Stimulated activated CD4-positive, alpha-beta T cell treated with anti-CD3 and anti-CD28 coated beads, Interleukin-12 subunit alpha, Interleukin-12 subunit beta, amount 100 ng/mL, for 24 hours (primary cell): Measurements from ENCODE around the gene STK16.
"Not testable (repeated sequence)": the region's sequence is repeated elsewhere in the genome, so short reads cannot be mapped to it uniquely, and the experiment has no call there.

Experiments
- DNase-seq, 2 experiments: peaks; one replicate each; pipeline ENCODE4 v3.0.0-alpha.2; 2020; ENCODE audit warnings: low read depth in 2 of 2

STK16 gene

DNA sequence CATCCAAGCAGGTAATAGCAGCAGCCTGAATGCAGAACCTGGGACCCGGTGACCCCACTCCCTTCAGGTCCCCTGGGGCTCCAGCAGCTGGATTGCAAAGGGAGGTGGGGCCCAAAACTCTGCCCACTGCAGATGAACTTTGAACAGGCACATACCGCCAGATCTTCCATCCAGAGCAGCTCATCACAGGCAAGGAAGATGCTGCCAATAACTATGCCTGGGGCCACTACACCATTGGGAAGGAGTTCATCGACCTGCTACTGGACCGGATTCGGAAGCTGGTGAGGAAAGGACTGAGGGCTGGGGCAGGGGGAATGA, 24.7 kb downstream of the STK16 start:
- no peak for DNase-seq

DNA sequence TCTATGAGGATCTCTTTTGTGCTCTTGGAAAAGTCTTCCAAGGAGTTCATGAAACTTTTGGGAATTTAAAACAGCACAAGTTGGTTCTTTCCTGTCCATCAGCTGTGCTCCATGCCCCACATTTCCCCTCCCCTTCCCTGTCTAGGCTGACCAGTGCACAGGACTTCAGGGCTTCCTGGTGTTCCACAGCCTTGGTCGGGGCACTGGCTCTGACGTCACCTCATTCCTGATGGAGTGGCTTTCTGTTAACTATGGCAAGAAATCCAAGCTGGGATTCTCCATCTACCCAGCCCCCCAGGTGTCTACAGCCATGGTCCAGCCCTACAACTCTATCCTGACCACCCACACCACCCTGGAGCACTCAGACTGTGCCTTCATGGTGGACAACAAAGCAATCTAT, 25.7 kb downstream of the STK16 start:
- no peak for DNase-seq

DNA sequence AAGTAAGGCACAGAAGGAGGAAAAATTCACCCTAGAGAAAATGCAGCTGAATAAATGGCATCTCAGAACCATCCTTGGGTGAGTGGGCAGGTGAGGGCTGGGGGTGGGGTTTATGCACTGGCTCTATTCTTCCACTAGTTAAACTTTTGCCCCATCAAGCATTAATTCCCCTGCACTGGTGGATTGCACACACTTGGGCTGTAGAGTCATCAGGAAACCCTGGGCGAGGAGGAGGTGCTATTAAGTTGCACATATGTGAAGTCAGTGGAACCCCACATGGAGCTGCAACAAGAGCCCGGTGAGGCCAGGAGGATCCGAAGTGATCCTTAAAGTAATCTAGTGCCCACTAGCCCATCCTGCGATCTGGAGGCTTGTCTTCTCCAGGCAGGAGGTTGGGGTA, 27.1 kb downstream of the STK16 start:
- no peak for DNase-seq

DNA sequence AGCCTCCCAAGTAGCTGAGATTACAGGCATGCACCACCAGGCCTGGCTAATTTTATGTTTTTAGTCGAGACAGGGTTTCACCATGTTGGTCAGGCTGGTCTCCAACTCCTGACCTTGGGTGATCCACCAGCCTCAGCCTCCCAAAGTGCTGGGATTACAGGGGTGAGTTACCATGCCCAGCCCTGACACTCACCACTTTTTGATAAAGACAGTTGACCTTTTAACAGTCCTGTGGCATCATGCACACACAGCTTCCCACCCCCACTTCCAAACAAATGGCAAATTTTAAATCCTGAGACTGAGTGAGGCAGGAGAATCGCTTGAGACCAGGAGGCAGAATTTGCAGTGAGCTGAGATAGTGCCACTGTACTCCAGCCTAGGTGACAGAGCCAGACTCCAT, 27.7 kb downstream of the STK16 start:
- no peak for DNase-seq

DNA sequence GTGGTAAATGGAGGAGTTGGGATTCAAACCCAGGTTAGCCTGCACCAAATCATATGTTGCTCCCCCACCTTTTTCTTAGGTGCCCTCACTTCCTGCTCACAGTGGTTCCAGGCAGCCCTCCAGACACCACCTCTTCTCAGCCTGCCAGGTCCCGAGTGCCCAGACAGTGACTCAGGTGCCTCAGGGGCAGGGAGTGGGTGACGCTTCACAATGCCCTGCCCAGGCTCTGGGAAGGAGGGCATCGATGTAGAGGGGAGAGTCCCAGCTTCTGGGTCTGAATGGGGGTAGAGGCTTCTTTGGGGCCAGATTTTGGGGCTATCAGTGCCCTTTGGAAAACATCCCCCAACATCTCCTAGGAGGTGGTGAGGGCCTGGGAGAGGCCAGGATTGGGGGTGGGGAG, 28.7 kb downstream of the STK16 start:
- DNase-seq = no peak

DNA sequence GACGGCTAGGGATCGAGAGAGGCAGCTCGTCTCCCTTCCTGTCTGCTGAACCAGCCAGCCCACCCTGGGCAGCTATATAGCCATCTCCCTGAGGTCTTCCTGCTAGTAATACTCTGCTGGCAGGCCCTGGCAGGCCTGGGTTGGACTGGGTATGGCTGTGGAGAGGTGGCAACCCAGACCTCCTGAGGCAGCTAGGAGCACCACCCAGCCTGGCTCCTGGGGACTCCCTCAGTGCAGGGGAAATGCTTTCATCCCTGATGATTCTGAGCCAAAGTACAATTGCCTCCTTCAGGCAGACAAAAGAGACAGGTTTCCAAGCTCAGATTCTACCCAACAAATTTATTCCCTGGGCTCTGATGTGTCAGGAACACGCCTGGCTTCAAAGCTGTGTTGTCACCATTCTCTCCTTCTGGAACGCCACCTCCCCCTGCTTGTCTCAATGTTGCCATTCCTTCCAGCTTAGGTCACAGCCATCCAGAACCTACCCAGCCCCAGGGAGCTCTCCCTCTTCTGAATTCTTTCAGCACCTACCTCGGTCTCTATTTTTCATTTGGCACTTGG, 29.2 kb downstream of the STK16 start:
- DNase-seq = no peak

DNA sequence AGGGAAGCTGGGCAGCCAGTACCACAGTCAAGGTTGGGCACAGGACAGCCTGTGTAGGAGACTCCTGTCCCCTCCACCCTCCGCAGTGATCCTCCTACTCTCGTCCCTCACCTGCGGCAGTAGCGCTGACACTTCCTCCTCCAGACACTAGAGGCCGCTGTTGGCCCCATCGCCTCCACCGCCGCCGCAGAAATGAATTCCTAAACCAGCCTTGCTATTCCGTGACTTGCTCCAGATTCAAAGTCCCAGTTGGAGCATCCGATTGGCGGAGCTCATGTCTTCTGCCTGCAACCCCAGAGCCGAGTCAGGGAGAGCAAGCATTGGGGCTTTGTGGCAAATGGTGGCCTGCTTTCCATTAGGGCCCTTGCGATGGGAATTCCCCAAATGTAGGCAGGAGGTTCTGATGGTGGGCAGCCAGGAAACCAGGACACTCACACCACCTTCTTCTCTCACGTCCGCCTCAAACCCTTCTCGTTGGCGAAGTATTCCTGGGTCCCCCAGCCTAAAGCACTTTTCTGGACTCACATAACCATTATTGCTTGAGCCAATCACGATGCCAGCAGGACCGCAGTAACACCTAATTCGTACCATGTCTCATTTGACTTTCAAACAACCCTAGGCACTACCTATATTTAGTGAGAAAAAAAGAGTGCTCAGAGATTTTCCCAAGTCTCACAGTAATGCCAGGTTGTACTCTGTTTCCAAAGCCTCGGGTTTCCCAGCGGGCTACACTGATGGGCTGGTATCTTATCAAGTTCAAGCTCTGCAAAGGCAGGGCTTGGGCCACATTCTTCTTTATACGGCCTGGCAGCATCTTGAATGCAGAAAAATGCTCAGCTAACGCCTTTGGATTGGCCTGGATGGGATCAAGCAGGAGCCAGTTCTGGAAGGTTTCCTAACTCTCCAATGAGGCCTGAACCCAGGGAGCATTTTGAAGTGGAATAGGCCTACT, 32.7 kb downstream of the STK16 start:
- peak; percentile 67 to 69 for DNase-seq

DNA sequence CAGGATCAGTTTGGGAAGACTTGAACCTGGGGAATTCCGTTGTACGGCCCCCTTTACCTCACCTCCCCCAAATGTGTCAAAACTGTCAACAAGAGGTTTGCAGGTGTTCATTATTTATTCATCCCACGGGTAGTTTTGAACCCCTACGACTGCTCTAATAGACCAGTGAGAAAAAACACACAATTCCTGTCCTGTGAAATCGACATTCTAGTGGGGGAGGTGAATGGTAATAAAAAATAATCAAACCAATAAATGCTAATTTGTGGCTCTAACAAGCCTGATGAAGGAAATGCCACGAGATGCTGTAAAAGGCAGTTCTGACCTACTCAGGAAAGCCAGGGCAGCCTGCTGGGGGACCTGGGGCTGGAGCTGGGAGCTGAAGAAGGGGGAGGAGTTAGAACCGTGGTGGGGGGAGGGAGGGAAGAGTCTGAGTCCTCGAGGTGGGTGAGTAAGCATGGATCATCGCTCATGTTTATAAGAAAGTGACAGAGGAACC, 33.4 kb downstream of the STK16 start:
- DNase-seq = no peak

DNA sequence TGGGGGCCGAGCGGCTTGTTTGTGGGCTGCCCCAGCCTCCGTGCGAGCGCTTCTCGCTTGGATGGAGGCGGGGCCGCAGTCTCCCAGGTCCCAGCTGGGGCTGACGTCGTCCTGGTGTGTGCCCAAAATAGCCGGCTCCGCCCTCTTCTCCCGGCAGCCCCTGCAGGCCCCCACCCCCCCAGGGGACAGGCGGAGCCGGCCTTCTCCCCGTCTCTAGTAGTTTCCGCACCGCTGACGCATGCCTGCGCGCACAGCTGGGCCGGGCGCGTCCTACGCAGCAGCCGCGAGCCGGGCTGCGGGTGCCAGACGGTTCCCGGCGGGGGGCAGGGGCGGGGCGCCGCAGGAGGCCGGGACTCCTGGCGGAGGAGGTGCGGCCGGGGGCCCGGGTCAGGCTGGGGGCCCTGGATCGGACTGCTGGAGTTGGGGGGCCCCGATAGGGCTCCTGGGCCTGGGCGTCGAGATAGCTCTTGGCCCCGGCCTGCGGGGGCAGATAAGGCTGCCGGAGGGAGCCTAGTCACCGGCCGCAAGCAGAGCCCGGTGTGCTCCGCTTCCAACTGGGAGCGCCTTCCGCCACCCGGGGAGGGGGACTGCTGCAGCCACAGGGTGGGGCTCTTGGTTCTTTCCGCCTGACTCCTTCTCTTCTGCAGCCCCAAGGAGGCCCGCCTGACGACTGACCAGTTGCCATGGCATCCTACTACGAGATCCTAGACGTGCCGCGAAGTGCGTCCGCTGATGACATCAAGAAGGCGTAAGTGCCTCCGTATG, 34.1 kb downstream of the STK16 start, which contains the start of gene DNAJB2:
Gene DNAJB2, plus strand, starts transcription at position 216 of the 765 bp plus-strand sequence. Its CDS starts 468 bp downstream, at position 684.
- DNase-seq = peak; percentile 98

DNA sequence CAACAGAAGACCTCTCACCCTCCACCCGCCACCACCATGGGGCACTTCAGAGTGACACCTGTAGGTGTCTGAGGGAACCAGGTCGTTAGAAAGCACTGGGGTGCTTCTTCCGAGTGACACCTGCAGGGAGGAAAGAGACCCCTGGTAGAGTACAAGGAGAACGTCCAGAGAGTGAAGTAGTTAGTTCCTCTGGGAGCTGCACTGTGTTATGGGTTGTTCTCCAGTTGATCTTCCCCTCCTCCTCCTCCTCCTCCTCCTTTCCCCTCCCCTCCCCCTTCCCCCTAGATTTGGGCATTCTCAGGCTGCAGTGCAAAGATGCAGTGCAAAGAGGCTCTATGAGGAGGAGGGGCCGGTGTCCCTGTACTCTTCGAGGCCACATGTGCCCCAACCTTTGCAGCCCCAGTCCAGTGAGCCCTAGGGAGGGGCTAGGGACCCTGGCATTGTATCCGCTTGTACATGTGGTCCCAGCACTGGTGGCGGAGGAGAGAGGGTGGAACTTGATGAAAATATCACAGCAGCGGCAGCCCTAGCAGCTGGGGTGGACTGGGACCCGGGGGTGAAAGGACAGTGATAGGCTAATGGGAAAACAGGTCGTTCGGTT, 34.7 kb downstream of the STK16 start:
- no peak for DNase-seq

DNA sequence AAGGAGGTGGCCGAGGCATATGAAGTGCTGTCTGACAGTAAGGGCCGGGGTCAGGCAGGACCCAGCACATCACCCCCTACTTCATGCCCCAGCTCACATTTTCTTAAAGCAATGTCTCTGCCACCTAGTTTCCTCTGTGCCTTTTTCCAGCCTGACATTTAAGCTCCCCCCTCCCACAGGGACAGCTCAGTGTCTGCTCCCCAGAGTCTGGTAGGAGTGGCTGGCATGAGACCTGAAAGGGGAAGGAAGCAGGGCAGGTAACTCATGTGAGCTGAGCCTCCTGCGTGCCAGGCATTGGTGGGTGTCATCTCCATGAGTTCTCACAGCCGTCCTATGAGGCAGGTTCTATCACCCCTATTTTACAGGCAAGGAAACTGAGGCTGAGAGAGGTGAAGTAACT, 35.4 kb downstream of the STK16 start:
- no peak for DNase-seq

DNA sequence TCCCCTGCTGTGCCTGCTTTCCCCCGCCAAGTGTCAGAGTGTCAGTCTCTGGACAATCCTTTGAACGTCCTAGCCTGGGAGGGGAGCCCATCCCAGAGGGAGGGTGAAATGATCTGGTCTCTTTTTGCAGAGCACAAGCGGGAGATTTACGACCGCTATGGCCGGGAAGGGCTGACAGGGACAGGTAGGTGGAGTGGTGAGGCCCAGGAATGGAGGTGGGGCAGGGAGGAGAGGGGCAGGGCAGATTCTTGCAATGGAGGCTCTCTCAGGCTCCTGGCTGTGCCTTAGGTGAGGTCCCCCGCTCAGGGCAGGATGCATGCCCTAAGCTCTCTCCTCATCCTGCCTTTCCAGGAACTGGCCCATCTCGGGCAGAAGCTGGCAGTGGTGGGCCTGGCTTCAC, 36.3 kb downstream of the STK16 start:
- DNase-seq = no peak

DNA sequence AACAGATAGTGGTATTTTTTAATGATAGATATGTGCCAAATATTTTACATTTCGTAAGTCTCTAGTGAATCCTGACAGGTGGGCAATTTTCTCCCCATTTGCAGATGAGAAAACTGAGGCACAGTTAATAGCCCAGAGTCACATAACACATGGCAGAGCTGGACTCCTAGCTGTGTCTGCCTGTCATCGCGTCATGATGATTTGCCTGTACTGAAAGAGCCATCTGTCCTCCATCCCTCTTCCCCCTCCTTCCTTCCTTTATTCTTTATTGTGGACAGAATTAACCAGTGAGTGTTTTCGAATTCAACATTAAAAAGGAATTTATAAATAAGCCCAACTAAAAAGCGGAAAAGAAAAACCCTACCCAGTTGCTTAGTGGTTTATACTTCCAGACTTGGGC, 37.1 kb downstream of the STK16 start:
- no peak for DNase-seq

DNA sequence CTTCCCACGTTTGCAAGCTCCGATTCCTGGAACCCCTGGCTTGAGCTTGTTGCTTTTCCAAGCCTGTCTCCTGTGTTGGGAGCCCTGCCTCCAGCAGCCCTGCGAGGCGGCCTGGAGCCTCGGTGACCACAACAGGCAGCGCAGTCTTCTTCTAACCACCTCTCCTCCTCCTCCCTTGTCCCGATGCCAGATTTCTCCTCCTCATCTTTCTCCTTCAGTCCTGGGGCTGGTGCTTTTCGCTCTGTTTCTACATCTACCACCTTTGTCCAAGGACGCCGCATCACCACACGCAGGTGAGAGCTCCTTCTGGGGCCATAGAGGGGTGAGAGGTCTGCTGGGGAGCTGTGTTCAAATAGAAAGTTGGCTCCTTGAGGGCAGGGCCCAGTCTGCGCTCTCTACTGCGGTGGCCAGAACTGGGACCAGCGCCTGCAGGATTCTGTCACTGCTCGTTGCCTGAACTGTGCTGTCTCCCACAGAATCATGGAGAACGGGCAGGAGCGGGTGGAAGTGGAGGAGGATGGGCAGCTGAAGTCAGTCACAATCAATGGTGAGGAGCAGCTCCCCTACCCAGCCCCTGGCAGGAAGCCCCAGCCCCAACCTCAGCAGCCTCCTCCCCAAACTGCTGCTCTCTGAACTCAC, 37.8 kb downstream of the STK16 start:
- DNase-seq = no peak

DNA sequence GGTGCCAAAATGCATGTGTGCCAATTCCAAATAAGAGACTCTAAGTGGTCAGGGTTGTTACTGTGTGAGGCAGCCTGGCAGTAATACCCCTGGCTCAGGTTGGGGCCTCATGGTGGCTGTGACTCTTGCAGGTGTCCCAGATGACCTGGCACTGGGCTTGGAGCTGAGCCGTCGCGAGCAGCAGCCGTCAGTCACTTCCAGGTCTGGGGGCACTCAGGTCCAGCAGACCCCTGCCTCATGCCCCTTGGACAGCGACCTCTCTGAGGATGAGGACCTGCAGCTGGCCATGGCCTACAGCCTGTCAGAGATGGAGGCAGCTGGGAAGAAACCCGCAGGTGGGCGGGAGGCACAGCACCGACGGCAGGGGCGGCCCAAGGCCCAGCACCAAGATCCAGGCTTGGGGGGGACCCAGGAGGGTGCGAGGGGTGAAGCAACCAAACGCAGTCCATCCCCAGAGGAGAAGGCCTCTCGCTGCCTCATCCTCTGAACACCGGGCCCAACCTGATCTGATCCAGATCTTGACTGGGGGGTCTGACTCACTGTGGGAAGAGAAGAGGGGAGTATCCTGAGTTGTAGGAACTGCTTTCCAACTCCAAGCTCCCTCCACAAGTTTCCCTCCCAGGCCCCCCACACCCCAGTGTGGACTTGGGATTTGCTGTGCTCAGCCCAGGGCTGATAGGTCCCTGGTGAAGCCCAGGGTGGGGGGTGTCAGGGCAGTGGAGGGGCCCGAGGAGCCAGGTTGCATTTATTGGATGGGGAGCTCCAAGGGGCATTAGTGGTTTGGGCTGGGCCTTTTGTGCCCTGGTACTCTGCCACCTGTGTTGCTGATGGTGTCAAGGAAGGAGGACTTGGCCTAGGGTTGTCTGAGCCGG, 39.5 kb downstream of the STK16 start:
- DNase-seq = no peak

DNA sequence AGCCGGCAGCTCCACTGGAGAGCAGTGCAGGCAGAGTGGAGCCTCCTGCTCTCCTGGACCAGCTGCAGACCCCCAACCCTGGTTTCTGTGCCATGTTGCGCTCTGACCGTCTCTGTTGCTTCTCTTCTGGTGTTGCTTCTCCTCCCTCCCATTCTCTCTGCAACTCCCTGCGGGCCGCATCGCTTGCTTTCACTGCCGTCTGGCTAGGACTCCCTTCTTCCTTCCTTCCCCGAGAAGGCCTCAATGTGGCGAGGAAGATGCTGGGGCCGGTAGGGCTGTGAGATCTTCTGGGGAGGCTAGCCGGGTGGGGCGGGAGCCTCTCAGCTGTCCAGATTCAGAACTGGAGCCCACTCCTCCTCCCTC, 40.1 kb downstream of the STK16 start:
- no peak for DNase-seq

DNA sequence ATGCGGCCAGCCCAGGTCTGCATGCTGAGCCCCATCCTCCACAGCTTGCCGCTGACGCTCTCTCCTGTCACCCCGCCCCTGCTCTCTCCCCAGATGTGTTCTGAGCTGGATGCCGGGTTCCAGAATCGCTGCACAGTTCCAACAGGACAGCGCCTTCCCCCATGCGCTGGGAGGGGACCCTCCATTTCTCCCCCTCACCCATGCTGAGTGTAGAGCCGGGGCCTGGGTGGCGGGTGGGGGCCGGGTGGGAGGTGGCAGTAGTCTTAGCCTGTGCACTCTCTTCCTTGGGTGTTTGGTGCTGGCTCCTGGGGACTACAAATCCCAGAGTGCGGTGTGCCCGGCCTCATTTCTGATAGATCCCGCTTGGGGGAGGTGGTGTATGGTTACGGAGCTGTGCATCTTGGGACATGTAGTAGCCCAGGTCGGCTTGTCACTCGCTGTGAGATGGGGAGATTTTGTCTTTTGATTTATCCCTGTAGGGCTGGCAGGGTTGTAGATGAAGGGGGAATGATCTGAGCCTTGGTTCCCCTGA, 40.7 kb downstream of the STK16 start:
- DNase-seq = no peak

DNA sequence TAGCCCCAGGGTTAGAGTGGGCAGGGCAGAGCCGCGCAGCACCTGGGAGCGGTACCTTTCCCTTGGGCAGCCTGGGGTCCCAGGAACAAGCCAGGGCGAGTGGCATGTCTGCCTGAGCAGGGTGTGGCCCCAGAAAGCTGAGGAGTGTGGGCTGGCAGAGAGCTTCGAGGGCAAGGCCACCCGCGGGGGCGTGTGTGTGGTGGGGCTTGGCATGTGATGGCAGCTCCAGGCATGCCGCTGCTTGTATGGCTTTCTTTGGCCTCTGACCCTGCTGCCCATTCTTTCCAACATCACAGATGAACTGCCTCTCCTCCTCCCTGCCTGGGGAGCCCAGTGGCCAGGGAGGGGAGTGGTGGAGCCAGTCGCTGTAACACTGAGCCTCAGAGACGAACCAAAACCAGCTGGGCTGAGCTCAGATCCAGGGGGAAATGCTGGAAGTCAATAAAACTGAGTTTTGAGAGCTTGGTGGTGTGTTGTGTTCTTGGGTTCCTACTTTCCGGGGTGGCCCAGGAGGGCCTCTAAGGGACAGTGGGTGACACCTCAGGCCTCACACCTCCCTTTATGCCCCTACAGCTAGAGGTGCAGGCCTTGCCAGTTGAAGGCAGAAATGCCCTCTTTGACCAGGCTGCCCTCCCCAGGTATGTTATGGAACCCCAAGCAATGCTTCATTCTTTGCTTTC, 41.3 kb downstream of the STK16 start:
- no peak for DNase-seq

DNA sequence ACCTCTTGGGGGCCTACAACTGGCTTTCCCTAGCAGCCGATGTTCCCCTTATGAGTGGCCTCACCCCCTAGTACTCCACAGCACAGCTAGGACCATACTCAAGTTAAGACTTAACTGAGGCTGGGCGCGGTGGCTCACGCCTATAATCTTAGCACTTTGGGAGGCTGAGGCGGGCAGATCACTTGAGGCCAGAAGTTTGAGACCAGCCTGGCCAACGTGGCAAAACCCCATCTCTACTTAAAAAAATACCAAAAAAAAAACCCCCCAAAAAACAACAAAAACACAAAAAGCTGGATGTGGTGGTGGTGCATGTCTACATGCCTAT, 41.8 kb downstream of the STK16 start:
- DNase-seq = not testable (repeated sequence)
